Liver (tissue), 9 donors: ENCODE measurements around the gene NF1. TPM values are rescaled to one million over a fixed set of nuclear protein-coding genes. Genes with fewer than 3 reads are reported as not detected.

Experiments used
- DNase-seq: peaks from one replicate; pipeline ENCODE4 v3.0.0-alpha.2; 2017; ENCODE audit warnings: low spot score
- H3K27ac ChIP-seq, 2 donors: one replicate each; pipeline ENCODE4 v1.7.0; 2013; ENCODE audit warnings: inconsistent platforms in 2 of 2, low read length in 2 of 2, control low read depth in 1 of 2, low read depth in 1 of 2, mild to moderate bottlenecking in 1 of 2
- H3K27me3 ChIP-seq, 4 donors: one replicate each; pipeline versions ENCODE4 v1.6.1 to v1.7.0; 2013; ENCODE audit warnings: low read length in 3 of 4, inconsistent platforms in 1 of 4, mild to moderate bottlenecking in 1 of 4, moderate library complexity in 1 of 4; ENCODE audit not compliant: control insufficient read depth in 4 of 4, insufficient read depth in 4 of 4
- H3K36me3 ChIP-seq, 4 donors: one replicate each; pipeline versions ENCODE4 v1.6.1 to v1.7.0; 2013; ENCODE audit warnings: low read length in 3 of 4, mild to moderate bottlenecking in 3 of 4, low read depth in 1 of 4, moderate library complexity in 1 of 4; ENCODE audit not compliant: control insufficient read depth in 4 of 4, insufficient read depth in 3 of 4
- H3K4me1 ChIP-seq, 4 donors: one replicate each; pipeline versions ENCODE4 v1.6.1 to v1.7.0; 2013; ENCODE audit warnings: low read length in 3 of 4, mild to moderate bottlenecking in 3 of 4, moderate library complexity in 1 of 4; ENCODE audit not compliant: control insufficient read depth in 4 of 4, insufficient read depth in 4 of 4
- H3K4me3 ChIP-seq, 3 donors: one replicate each; pipeline versions ENCODE4 v1.6.1 to v1.7.0; 2013; ENCODE audit warnings: low read length in 3 of 3, control low read depth in 1 of 3, low read depth in 1 of 3, mild to moderate bottlenecking in 1 of 3
- H3K9ac ChIP-seq, 2 donors: one replicate each; pipeline ENCODE4 v1.7.0; 2013; ENCODE audit warnings: low read length in 2 of 2, mild to moderate bottlenecking in 2 of 2, moderate library complexity in 2 of 2, control low read depth in 1 of 2, low read depth in 1 of 2
- H3K9me3 ChIP-seq, 4 donors: one replicate each; pipeline versions ENCODE4 v1.6.1 to v1.7.0; 2013; ENCODE audit warnings: low read length in 3 of 4; ENCODE audit not compliant: control insufficient read depth in 4 of 4
- EGR1 ChIP-seq, 2 donors: IDR thresholded peaks; 2 replicates each; pipeline ENCODE4 v1.6.1; 2016 to 2018; ENCODE audit warnings: antibody characterized with exemption in 2 of 2, low read depth in 2 of 2
- FOXA1 ChIP-seq: IDR thresholded peaks from 2 replicates; pipeline ENCODE4 v1.6.1; 2016; ENCODE audit warnings: antibody characterized with exemption
- FOXA2 ChIP-seq: IDR thresholded peaks from 2 replicates; pipeline ENCODE4 v1.6.1; 2016; ENCODE audit warnings: antibody characterized with exemption
- GABPA ChIP-seq, 2 donors: IDR thresholded peaks in 1 of 2; conservative IDR thresholded peaks in 1 of 2; 2 replicates each; pipeline ENCODE4 v1.6.1; 2016; ENCODE audit warnings: antibody characterized with exemption in 2 of 2, mild to moderate bottlenecking in 1 of 2, moderate library complexity in 1 of 2
- HNF4G ChIP-seq: IDR thresholded peaks from 2 replicates; pipeline ENCODE4 v1.6.1; 2016; ENCODE audit warnings: antibody characterized with exemption
- JUND ChIP-seq, 2 donors: IDR thresholded peaks; 2 replicates each; pipeline ENCODE4 v1.6.1; 2016; ENCODE audit warnings: antibody characterized with exemption in 2 of 2
- NR2F2 ChIP-seq: IDR thresholded peaks from 2 replicates; pipeline ENCODE4 v1.6.1; 2016; ENCODE audit warnings: antibody characterized with exemption
- RAD21 ChIP-seq, 2 donors: IDR thresholded peaks; 2 replicates each; pipeline ENCODE4 v1.6.1; 2016; ENCODE audit warnings: antibody characterized with exemption in 2 of 2, mild to moderate bottlenecking in 2 of 2
- RXRA ChIP-seq, 2 donors: IDR thresholded peaks; 2 replicates each; pipeline ENCODE4 v1.6.1; 2017 to 2018; ENCODE audit warnings: antibody characterized with exemption in 2 of 2, mild to moderate bottlenecking in 1 of 2
- SP1 ChIP-seq: IDR thresholded peaks from 2 replicates; pipeline ENCODE4 v1.6.1; 2018; ENCODE audit warnings: antibody characterized with exemption, mild to moderate bottlenecking
- TAF1 ChIP-seq: conservative IDR thresholded peaks from 2 replicates; pipeline ENCODE4 v1.6.1; 2016; ENCODE audit warnings: antibody characterized with exemption, mild to moderate bottlenecking
- YY1 ChIP-seq: IDR thresholded peaks from 2 replicates; pipeline ENCODE4 v1.6.1; 2016; ENCODE audit warnings: antibody characterized with exemption, mild to moderate bottlenecking
- WGBS: extraction: QIAGEN DNeasy Blood & Tissue Kit; methylation state at CpG from one replicate; pipeline ENCODE4 v1.1.7; 2013; 5-methylcytosine and 5-hydroxymethylcytosine counted together
- polyA plus RNA-seq, 2 donors: library from polyadenylated mRNA; stranded (reverse) in 1 of 2; unstranded in 1 of 2; fragments of 200-250 nt in 1 of 2; fragments of >200 nt in 1 of 2; fragmentation: Nextera tagmentation in 1 of 2; extraction: Ambion mirVana in 1 of 2; gene quantifications; one replicate each; pipeline versions ENCODE4 v1.2.1 to v1.2.3, GENCODE V29; 2013 to 2015
- total RNA-seq, 2 donors: library from RNA; depleted of rRNA; stranded (reverse); fragments of >200 nt; gene quantifications; one replicate each; pipeline ENCODE4 v1.2.3, GENCODE V29; 2014
- TF ChIP-seq, protein P1 (sequence below): IDR thresholded peaks from 2 replicates; pipeline ENCODE4 v1.6.1; 2016; ENCODE audit warnings: antibody characterized with exemption, mild to moderate bottlenecking
- TF ChIP-seq, protein P2 (sequence below): IDR thresholded peaks from 2 replicates; pipeline ENCODE4 v1.6.1; 2016; ENCODE audit warnings: antibody characterized with exemption
- TF ChIP-seq, protein P3 (sequence below): IDR thresholded peaks from 2 replicates; pipeline ENCODE4 v1.6.1; 2016; ENCODE audit warnings: antibody characterized with exemption
- donor health status: healthy.
- donor health status: healthy.
- donor health status: healthy.
- donor health status: healthy.
- donor health status: healthy.

The NF1 gene
- total and polyA plus RNA-seq, 4 donors = 4.6 to 42.6 (median 13.5) TPM

DNA sequence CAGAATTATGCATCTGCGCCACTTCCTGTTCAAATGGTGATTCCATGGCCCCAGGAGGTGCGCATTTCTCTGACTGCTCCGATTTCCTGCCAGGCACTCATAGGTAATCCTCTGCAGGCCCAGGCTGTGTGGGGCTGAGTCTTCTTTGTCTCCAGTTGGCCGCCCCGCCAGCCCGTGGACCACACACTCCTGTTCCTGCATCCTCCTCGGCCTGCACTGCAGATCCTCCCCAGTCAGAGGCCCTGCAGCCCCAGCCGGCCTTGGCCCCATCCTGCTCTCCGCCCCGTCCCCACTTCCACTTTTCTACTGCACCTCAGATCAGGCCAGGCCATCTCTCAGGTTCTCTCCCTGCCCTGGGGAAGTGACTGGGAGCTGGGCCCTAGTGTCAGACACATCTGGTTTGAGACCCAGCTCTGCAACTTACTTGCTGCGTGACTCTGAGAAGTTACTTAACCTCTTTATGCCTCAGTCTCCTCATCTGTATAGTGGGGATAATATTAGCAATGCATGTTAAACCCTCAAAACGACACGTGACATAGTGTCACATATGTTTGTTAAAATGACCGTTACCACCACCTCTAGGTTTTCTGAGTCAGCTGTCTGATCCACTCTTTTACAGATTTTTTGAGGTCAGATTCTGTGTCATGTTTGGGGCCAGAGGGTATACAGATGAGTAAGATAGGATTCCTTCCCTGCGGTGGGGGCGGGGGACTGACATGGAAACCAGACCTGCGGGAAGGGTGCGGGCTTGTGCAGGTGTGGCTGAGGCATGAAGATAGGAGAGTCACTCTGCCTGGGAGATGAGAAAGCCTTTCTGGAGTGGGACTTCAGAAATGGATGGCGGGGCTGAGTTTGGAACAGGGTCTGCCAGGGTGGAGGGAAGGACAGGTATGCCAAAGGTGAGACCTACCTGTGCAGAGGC lies 309.5 kb downstream of the NF1 start:
- Histone ChIP-seq H3K27me3 (peaks cover 0 to 2% (median 0%) of the 10 kb centered on the region in 4 donors), H3K4me3 (no peak overlapping the region), H3K36me3 (no peaks in the 10 kb centered on the region), H3K4me1 (no peaks in the 10 kb centered on the region), H3K27ac (no peak overlapping the region), H3K9ac (no peak overlapping the region), H3K9me3 (no peaks in the 10 kb centered on the region)
- DNase-seq = no peak
- 87% methylated on average over 19 of the region's 19 CpGs for whole genome bisulfite sequencing
- TF ChIP-seq EGR1 (IDR thresholded peaks at IDR 0.05; ENCODE audit: low read depth in 2 of 2) (no peak), JUND (IDR thresholded peaks at IDR 0.05) (no peak), FOXA1 (no peak), RAD21 (IDR thresholded peaks at IDR 0.05) (no peak), TAF1 (no peak), NR2F2 (no peak), FOXA2 (no peak), RXRA (IDR thresholded peaks at IDR 0.05) (no peak)
- TF ChIP-seq, protein P1, sequence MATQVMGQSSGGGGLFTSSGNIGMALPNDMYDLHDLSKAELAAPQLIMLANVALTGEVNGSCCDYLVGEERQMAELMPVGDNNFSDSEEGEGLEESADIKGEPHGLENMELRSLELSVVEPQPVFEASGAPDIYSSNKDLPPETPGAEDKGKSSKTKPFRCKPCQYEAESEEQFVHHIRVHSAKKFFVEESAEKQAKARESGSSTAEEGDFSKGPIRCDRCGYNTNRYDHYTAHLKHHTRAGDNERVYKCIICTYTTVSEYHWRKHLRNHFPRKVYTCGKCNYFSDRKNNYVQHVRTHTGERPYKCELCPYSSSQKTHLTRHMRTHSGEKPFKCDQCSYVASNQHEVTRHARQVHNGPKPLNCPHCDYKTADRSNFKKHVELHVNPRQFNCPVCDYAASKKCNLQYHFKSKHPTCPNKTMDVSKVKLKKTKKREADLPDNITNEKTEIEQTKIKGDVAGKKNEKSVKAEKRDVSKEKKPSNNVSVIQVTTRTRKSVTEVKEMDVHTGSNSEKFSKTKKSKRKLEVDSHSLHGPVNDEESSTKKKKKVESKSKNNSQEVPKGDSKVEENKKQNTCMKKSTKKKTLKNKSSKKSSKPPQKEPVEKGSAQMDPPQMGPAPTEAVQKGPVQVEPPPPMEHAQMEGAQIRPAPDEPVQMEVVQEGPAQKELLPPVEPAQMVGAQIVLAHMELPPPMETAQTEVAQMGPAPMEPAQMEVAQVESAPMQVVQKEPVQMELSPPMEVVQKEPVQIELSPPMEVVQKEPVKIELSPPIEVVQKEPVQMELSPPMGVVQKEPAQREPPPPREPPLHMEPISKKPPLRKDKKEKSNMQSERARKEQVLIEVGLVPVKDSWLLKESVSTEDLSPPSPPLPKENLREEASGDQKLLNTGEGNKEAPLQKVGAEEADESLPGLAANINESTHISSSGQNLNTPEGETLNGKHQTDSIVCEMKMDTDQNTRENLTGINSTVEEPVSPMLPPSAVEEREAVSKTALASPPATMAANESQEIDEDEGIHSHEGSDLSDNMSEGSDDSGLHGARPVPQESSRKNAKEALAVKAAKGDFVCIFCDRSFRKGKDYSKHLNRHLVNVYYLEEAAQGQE = no peak
- TF ChIP-seq, protein P2, sequence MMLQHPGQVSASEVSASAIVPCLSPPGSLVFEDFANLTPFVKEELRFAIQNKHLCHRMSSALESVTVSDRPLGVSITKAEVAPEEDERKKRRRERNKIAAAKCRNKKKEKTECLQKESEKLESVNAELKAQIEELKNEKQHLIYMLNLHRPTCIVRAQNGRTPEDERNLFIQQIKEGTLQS = no peak

DNA sequence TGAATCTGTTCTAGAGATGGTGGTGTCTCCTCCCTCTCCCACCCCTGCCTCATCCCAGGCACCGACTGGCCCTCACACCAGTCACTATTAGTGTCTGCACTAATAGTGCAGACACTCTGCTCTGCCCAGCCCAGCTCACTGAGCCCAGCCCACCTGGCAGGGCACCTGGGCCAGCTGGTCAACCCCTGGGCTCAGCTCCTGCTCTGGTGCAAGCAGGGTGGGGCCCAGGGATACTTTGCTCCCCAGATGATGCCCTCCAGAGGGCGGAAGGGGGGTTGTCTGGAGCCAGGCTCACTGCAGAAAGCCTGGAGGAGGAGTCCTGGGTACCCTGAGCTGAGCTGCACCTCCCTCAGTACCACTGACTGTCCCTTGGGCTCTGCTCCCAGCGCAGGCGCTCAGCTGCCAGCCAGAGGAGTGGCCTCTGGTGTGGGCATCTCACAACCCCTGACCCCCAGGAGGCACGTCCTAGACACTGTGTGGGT lies 311.2 kb downstream of the NF1 start:
- H3K27me3 ChIP-seq = peaks cover 0 to 2% (median 0%) of the 10 kb centered on the region in 4 donors
- H3K4me3 ChIP-seq = no peak overlapping the region
- 64% methylated on average over 5 of the region's 5 CpGs for WGBS
- DNase-seq = no peak
- H3K4me1 ChIP-seq = no peaks in the 10 kb centered on the region
- H3K9ac ChIP-seq = no peak overlapping the region
- H3K27ac ChIP-seq = no peak overlapping the region
- H3K36me3 ChIP-seq = no peaks in the 10 kb centered on the region
- TF ChIP-seq HNF4G = no peak
- no peak for TF ChIP-seq JUND (IDR thresholded peaks at IDR 0.05)
- no peak for TF ChIP-seq RXRA (IDR thresholded peaks at IDR 0.05)
- TF ChIP-seq FOXA1 = no peak
- H3K9me3 ChIP-seq = no peaks in the 10 kb centered on the region

DNA sequence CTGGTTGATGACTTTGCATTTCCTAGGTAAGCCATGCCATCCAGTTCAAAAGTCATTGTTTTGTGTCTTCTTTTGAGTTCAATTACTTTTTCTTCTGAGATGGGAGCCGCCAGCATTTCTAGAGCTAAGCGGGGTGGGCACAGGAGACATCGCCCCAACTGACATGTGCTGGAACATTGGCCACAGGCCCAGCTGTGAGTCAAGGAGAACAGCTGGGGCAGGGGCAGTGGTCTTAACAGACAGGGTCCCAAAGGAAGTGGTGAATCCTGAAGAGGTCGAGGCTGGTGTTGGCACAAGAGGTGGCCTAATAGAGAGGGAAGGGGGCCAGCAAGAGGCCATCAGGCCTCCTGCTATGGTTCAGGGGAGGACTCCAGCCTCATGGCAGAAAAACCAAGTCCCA lies 313.8 kb downstream of the NF1 start:
- TF ChIP-seq RXRA (IDR thresholded peaks at IDR 0.05) (no peak), TAF1 (no peak), FOXA1 (no peak), FOXA2 (no peak), YY1 (no peak), EGR1 (IDR thresholded peaks at IDR 0.05; ENCODE audit: low read depth in 2 of 2) (no peak), GABPA (IDR thresholded peaks at IDR 0.05 in 1 of 2, conservative IDR thresholded peaks at IDR 0.05 in 1 of 2) (no peak), SP1 (no peak), RAD21 (IDR thresholded peaks at IDR 0.05) (no peak), JUND (IDR thresholded peaks at IDR 0.05) (no peak), NR2F2 (no peak)
- TF ChIP-seq, protein P1 = no peak
- TF ChIP-seq, protein P3, sequence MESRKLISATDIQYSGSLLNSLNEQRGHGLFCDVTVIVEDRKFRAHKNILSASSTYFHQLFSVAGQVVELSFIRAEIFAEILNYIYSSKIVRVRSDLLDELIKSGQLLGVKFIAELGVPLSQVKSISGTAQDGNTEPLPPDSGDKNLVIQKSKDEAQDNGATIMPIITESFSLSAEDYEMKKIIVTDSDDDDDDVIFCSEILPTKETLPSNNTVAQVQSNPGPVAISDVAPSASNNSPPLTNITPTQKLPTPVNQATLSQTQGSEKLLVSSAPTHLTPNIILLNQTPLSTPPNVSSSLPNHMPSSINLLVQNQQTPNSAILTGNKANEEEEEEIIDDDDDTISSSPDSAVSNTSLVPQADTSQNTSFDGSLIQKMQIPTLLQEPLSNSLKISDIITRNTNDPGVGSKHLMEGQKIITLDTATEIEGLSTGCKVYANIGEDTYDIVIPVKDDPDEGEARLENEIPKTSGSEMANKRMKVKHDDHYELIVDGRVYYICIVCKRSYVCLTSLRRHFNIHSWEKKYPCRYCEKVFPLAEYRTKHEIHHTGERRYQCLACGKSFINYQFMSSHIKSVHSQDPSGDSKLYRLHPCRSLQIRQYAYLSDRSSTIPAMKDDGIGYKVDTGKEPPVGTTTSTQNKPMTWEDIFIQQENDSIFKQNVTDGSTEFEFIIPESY = no peak
- TF ChIP-seq, protein P2 = no peak
- no peaks in the 10 kb centered on the region for H3K36me3 ChIP-seq

More for the DNA sequence above, 313.8 kb downstream of the NF1 start:
- H3K27me3 ChIP-seq = peaks cover 0 to 2% (median 0%) of the 10 kb centered on the region in 4 donors
- no peak for DNase-seq
- no peaks in the 10 kb centered on the region for H3K9me3 ChIP-seq
- 87% methylated on average over 4 of the region's 4 CpGs for WGBS
- no peak overlapping the region for H3K27ac ChIP-seq
- H3K4me1 ChIP-seq = no peaks in the 10 kb centered on the region
- H3K4me3 ChIP-seq = no peak overlapping the region
- H3K9ac ChIP-seq = no peak overlapping the region
